A673 (cell line): Measurements from ENCODE around the gene TSPAN10. TPM values are rescaled to one million over a fixed set of nuclear protein-coding genes. Genes with fewer than 3 reads are reported as not detected.

Source experiments
- Bru-seq: library from RNA; stranded (reverse); fragments of 400-500 nt; gene quantifications from one replicate; lab custom pipeline; 2021; lab: Mats Ljungman, UMichigan
- BruChase-seq, 2 experiments: library from RNA; stranded (reverse); fragments of 400-500 nt; gene quantifications; one replicate each; lab custom pipeline; 2021; lab: Mats Ljungman, UMichigan
- BruUV-seq: library from RNA; stranded (reverse); fragments of 400-500 nt; replicated peaks from 2 replicates; lab custom pipeline; 2021; lab: Mats Ljungman, UMichigan
- CTCF ChIA-PET: fragments of 300-600 bp; sonication (Branson Sonifier 250); formaldehyde crosslinking; loops from one replicate; lab custom pipeline; 2022; ENCODE audit warnings: antibody characterized with exemption; lab: Charles Lee
- POLR2A ChIA-PET: fragments of 300-600 bp; sonication (Branson Sonifier 250); formaldehyde crosslinking; loops from one replicate; lab custom pipeline; 2022; ENCODE audit warnings: antibody characterized with exemption; ENCODE audit not compliant: low non-redundant PET; lab: Charles Lee
- DNase-seq: peaks from one replicate; pipeline ENCODE4 v3.0.0-alpha.2; 2015; ENCODE audit warnings: low spot score
- H3K27ac ChIP-seq: fragments of 200-600 bp; sonication (generic); 2 replicates; pipeline ENCODE4 v1.5.1; 2016; ENCODE audit warnings: mixed run types, low read depth, mild to moderate bottlenecking, mixed read lengths, antibody characterized with exemption, low read length; ENCODE audit not compliant: poor library complexity, severe bottlenecking
- H3K27me3 ChIP-seq: fragments of 200-600 bp; sonication (generic); replicated peaks from 2 replicates; pipeline ENCODE4 v1.6.1; 2017; ENCODE audit warnings: mixed run types, low read depth, mild to moderate bottlenecking, mixed read lengths, antibody characterized with exemption, low read length; ENCODE audit not compliant: insufficient read depth, poor library complexity
- H3K36me3 ChIP-seq: fragments of 200-600 bp; sonication (generic); 2 replicates; pipeline ENCODE4 v1.6.1; 2016; ENCODE audit warnings: mixed run types, mild to moderate bottlenecking, mixed read lengths, antibody characterized with exemption, low read length; ENCODE audit not compliant: insufficient read depth, poor library complexity, severe bottlenecking
- H3K4me1 ChIP-seq: fragments of 200-600 bp; sonication (generic); 2 replicates; pipeline ENCODE4 v1.6.1; 2017; ENCODE audit warnings: mixed run types, mild to moderate bottlenecking, mixed read lengths, antibody characterized with exemption, low read length; ENCODE audit not compliant: insufficient read depth, poor library complexity, severe bottlenecking
- H3K4me3 ChIP-seq: fragments of 200-600 bp; sonication (generic); 2 replicates; pipeline ENCODE4 v1.5.1; 2016; ENCODE audit warnings: low read depth, mixed run types, mild to moderate bottlenecking, mixed read lengths, low read length; ENCODE audit not compliant: poor library complexity, severe bottlenecking
- H3K9me3 ChIP-seq: fragments of 200-600 bp; sonication (generic); 2 replicates; pipeline ENCODE4 v1.6.1; 2016; ENCODE audit warnings: mixed run types, low read depth, mild to moderate bottlenecking, mixed read lengths, antibody characterized with exemption, low read length; ENCODE audit not compliant: poor library complexity, severe bottlenecking
- EZH2 ChIP-seq: fragments of 200-600 bp; sonication (generic); IDR thresholded peaks from 2 replicates; pipeline ENCODE4 v1.6.1; 2017; ENCODE audit warnings: borderline replicate concordance, low read depth, mild to moderate bottlenecking, mixed read lengths, antibody characterized with exemption, low read length; ENCODE audit not compliant: poor library complexity, severe bottlenecking
- intact Hi-C: fragments of 100-400 bp; cut with micrococcal nuclease; formaldehyde crosslinking; loops from one replicate; pipeline ENCODE4 v1.10.0; 2022; ENCODE audit not compliant: unreplicated experiment
- long read RNA-seq: library from polyadenylated mRNA; stranded (forward); transcript quantifications from one replicate; pipeline ENCODE4 v2.0.0, GENCODE V29; 2022
- total RNA-seq: library from RNA; stranded (reverse); gene quantifications from 2 replicates; pipeline ENCODE4 v1.2.3, GENCODE V29; 2021
- TF ChIP-seq, protein P1 (sequence below): fragments of 300-800, 200-600 bp; sonication (generic); conservative IDR thresholded peaks from 2 replicates; pipeline ENCODE4 v1.5.1; 2017; ENCODE audit warnings: low read depth, mild to moderate bottlenecking, antibody characterized with exemption, low read length, moderate library complexity, mixed read lengths

TSPAN10 gene
- total RNA-seq, result 0.74 and 1.1 TPM in 2 replicates
- percentile 24 among the genes with signal in this experiment for Bru-seq, nascent RNA
- BruChase-seq, experiment 1, labeled RNA remaining after a 2-hour chase, result percentile 27 among the genes with signal in this experiment
- percentile 30 among the genes with signal in this experiment for BruChase-seq, experiment 2, labeled RNA remaining after a 6-hour chase
- long read RNA-seq, result 0 reads

DNA sequence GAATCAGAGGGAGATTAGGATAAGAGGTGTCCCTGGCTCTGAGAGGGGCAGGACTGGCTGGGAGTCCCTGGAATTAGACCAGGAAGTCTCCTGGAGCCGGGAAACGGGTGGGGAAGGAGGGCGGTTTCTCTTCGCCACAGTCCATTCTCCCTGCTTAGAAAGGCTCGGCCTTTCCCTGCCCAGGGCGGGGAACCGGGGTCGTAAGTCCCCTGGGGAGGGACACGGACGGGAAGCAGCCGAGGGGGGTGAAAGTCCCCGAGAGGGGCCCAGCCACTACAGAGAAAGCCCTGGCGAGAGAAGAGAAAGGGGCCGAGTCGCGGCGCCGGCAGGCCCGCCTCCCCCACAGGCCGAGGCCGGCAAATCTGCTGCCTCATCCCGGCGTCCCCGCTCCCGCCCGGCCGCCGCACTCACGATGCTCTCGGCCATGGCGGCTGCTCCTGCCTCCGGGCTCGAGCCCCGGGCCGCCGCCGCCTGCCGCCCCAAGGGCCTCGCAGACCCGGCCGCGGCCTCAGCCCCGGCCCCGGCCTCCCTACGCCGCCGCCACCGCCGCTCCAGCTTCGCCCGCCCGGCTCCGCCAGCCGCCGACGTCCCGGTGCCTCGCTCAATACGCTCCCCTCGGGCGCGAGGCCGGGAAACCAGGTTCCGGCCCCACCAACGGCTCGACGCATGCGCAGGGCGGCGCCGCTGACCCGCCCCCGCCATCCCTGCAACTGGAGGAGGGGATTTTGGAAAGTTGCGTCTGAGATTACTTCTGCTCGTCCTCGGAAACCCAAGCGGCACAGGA lies at the start of gene TSPAN10, which contains the start of gene NPLOC4:
Gene TSPAN10, plus strand, starts transcription at position 692 of the 784 bp plus-strand sequence. CDS start 5,217 bp downstream, outside the sequence.
Gene NPLOC4, minus strand, starts transcription at position 608 of the 784 bp plus-strand sequence. Its CDS starts 182 bp downstream, at position 426.
- intact Hi-C loops, result no loop called here
- H3K4me3 ChIP-seq, result peak within 1 kb of the TSS; percentile 89
- TF ChIP-seq EZH2, result no peak
- TF ChIP-seq, protein P1, sequence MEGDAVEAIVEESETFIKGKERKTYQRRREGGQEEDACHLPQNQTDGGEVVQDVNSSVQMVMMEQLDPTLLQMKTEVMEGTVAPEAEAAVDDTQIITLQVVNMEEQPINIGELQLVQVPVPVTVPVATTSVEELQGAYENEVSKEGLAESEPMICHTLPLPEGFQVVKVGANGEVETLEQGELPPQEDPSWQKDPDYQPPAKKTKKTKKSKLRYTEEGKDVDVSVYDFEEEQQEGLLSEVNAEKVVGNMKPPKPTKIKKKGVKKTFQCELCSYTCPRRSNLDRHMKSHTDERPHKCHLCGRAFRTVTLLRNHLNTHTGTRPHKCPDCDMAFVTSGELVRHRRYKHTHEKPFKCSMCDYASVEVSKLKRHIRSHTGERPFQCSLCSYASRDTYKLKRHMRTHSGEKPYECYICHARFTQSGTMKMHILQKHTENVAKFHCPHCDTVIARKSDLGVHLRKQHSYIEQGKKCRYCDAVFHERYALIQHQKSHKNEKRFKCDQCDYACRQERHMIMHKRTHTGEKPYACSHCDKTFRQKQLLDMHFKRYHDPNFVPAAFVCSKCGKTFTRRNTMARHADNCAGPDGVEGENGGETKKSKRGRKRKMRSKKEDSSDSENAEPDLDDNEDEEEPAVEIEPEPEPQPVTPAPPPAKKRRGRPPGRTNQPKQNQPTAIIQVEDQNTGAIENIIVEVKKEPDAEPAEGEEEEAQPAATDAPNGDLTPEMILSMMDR, result no peak
- CTCF ChIA-PET, result no interaction called here
- POLR2A ChIA-PET, result no interaction called here
- no TSS peak for BruUV-seq
- peak; percentile 93 for DNase-seq
- H3K27me3 ChIP-seq, result no peaks in the 10 kb centered on the region
- peaks cover 1% of the 10 kb centered on the region for H3K36me3 ChIP-seq
- H3K4me1 ChIP-seq, result peaks cover 18% of the 10 kb centered on the region
- H3K9me3 ChIP-seq, result no peaks in the 10 kb centered on the region
- peak within 1 kb of the TSS; percentile 94 for H3K27ac ChIP-seq

DNA sequence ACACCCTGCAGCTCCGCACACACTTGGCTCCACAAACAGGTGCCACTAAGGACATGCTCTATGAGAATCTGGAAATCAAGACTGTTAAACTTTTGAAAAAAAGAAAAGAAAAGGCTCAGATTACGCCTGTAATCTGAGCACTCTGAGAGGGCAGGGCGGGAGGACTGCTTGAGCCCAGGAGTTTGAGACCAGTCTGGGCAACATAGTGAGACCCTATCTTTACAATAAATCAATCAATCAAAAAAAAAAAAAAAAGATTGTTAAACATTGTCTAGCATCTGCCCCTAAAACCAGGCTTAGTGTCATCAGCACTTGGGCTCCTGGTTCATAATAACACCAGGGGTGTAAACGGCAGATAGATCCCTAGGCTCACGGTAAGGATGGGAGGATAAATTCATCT lies 47.4 kb upstream of the TSPAN10 start:
- ChIA-PET CTCF (no interaction called here), POLR2A (no interaction called here)
- intact Hi-C loops, result no loop called here

DNA sequence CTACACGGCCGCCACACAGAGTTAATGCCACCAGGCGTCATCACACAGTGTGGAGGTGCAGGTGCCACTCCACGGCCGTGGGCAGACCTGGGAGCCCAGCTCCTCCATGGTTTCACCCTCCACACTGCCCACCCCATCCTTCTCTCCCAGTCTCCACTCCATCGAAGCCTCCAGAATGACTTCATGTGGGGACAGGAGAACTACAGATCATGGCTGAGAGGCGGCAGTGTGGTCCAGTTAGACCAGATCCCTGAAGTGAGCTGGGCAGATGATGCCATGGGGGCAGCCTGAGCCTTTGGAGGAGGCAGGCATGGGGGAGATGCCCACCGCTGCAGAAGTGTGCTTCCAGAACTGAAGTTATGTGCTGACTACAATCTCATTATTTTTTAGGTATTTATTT lies 46.9 kb upstream of the TSPAN10 start:
- H3K27me3 ChIP-seq, result no peaks in the 10 kb centered on the region
- no peaks in the 10 kb centered on the region for H3K4me1 ChIP-seq
- TF ChIP-seq, protein P1, result no peak
- TF ChIP-seq EZH2, result no peak
- ChIA-PET POLR2A (no interaction called here), CTCF (no interaction called here)
- peaks cover 82% of the 10 kb centered on the region for H3K36me3 ChIP-seq
- intact Hi-C loops, result no loop called here
- BruUV-seq, result no TSS peak
- no peak overlapping the region for H3K4me3 ChIP-seq
- no peak overlapping the region for H3K27ac ChIP-seq
- no peaks in the 10 kb centered on the region for H3K9me3 ChIP-seq
- DNase-seq, result no peak

More for the DNA sequence above, 47.4 kb upstream of the TSPAN10 start:
- no TSS peak for BruUV-seq
- DNase-seq, result no peak
- Histone ChIP-seq H3K4me3 (no peak overlapping the region), H3K36me3 (peaks cover 78% of the 10 kb centered on the region), H3K9me3 (no peaks in the 10 kb centered on the region), H3K27me3 (no peaks in the 10 kb centered on the region), H3K4me1 (no peaks in the 10 kb centered on the region), H3K27ac (no peak overlapping the region)
- no peak for TF ChIP-seq EZH2
- TF ChIP-seq, protein P1, result no peak
